Measurements from ENCODE around the gene OR6S1.
A peak's percentile ranks its signal among the peaks of the same experiment; 100 is the strongest.
"Not testable (repeated sequence)": the region's sequence is repeated elsewhere in the genome, so short reads cannot be mapped to it uniquely, and the experiment has no call there.

OR6S1 gene

DNA sequence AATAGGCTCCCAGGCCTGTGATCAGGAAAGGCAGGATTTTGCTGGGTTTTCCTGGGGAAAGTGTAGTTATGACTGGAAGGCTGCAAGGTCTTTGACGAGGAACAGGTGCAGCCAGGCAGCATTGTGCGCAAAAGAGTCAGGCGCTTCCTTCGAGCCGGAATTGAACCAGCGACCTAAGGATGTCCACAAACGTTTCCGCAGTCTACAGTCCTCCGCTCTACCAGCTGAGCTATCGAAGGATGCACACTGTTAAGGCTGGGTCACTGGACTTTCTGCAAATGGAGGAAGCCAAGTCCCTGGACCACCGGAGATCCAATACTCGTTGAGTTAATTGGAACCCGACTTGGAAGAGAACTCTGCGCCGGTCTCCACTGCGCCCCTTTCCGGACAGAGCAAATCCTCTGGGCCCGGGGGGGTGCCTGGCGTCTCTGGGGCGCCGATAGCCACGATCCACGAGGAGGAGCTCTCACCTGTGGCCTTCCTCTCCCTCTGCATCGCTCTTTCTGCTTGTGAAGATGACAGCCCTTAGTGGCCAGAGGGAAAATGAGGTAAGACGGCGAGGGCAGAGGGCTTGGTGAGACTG lies 18.4 kb upstream of the OR6S1 start:
- Histone ChIP-seq H3K9me3 (ENCODE audit: low read length) (no peaks in the 10 kb centered on the region), H3K4me1 (ENCODE audit: insufficient read depth, low read length) (no peaks in the 10 kb centered on the region), H2AFZ (ENCODE audit: low read depth, low read length) (no peak overlapping the region), H3K36me3 (ENCODE audit: insufficient read depth, low read length) (no peaks in the 10 kb centered on the region), H3K27me3 (ENCODE audit: insufficient read depth, low read length) (peaks cover 62% of the 10 kb centered on the region), H3K4me3 (ENCODE audit: low read length) (no peak overlapping the region)

DNA sequence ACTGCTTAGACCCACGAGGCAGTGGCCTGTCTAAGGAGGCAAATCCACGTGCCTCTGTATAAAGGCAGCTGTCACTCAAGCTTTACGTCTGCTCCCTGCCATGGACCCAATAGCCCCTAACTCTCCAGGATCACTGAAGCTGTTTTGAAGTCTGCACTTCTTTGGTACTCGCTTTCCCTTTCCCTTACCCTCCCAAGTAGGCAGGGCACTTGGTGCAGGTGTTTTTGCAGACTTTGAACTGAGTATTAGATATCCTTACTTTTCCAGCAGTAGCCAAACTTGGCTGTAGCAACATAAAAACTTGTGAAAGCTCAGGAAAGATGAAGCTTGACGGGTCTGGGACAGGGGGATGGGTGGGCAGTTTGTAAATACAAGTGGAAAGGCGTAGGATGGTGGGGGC lies 17.8 kb upstream of the OR6S1 start:
- no peaks in the 10 kb centered on the region for H3K4me1 ChIP-seq (ENCODE audit: insufficient read depth, low read length)
- H2AFZ ChIP-seq (ENCODE audit: low read depth, low read length): no peak overlapping the region
- H3K9me3 ChIP-seq (ENCODE audit: low read length): no peaks in the 10 kb centered on the region
- no peak overlapping the region for H3K4me3 ChIP-seq (ENCODE audit: low read length)
- H3K27me3 ChIP-seq (ENCODE audit: insufficient read depth, low read length): peaks cover 58% of the 10 kb centered on the region
- H3K36me3 ChIP-seq (ENCODE audit: insufficient read depth, low read length): no peaks in the 10 kb centered on the region

- H3K4me1 ChIP-seq (ENCODE audit: insufficient read depth, low read length): no peaks in the 10 kb centered on the region
- peaks cover 58% of the 10 kb centered on the region for H3K27me3 ChIP-seq (ENCODE audit: insufficient read depth, low read length)
- no peak overlapping the region for H3K4me3 ChIP-seq (ENCODE audit: low read length)
- no peaks in the 10 kb centered on the region for H3K9me3 ChIP-seq (ENCODE audit: low read length)
- no peak overlapping the region for H2AFZ ChIP-seq (ENCODE audit: low read depth, low read length)
- no peaks in the 10 kb centered on the region for H3K36me3 ChIP-seq (ENCODE audit: insufficient read depth, low read length)
Observed at GRCh38 chr14:20658246-20658645, 16.8 kb upstream of the OR6S1 start.

GRCh38 chr14:20657216-20658211 lies 16.0 kb upstream of the OR6S1 start:
- Histone ChIP-seq H3K4me3 (ENCODE audit: low read length) (no peak overlapping the region), H3K4me1 (ENCODE audit: insufficient read depth, low read length) (no peaks in the 10 kb centered on the region), H3K9me3 (ENCODE audit: low read length) (no peaks in the 10 kb centered on the region), H3K27me3 (ENCODE audit: insufficient read depth, low read length) (peaks cover 56% of the 10 kb centered on the region), H3K36me3 (ENCODE audit: insufficient read depth, low read length) (no peaks in the 10 kb centered on the region), H2AFZ (ENCODE audit: low read depth, low read length) (no peak overlapping the region)

DNA sequence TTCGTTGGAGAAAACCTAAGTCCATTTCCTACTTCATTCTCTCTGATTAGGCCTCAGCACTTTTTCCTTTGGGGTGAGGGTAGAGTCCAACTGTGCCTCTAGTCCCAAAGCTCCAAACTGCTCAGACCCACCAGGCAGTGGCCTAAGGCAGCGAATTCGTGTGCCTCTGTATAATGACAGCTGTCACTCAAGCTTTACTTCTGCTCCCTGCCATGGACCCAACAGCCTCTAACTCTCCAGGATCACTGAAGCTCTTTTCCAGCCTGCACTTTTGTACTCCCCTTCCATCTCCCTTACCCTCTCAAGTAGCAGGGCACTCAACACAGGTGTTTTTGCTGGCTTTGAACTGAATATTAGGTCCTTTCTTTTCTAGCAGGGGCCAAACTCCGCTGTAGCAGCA lies 14.8 kb upstream of the OR6S1 start:
- Histone ChIP-seq H3K4me1 (ENCODE audit: insufficient read depth, low read length) (no peaks in the 10 kb centered on the region), H3K9me3 (ENCODE audit: low read length) (no peaks in the 10 kb centered on the region), H3K27me3 (ENCODE audit: insufficient read depth, low read length) (peaks cover 52% of the 10 kb centered on the region), H2AFZ (ENCODE audit: low read depth, low read length) (no peak overlapping the region), H3K4me3 (ENCODE audit: low read length) (no peak overlapping the region), H3K36me3 (ENCODE audit: insufficient read depth, low read length) (no peaks in the 10 kb centered on the region)

DNA sequence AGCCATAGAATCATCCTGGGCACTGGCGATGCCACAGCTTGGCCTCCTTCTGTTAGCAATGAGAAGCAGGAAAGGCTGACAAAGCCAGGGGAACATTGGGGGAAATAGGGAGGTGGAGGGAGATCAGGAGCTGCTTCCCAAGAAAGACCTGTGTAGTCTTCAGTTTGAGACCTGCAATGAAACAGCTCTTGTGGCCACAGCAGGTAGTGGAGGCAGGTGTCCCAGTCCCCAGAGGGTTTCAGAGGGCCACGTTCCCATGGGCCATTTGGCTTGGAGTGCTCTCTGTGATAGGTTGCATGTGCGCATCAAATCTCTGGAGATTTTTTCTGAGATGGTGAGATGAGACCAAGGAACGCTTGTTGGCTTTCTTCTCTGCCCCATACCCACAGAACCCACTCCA lies 14.4 kb upstream of the OR6S1 start:
- Histone ChIP-seq H2AFZ (ENCODE audit: low read depth, low read length) (no peak overlapping the region), H3K27me3 (ENCODE audit: insufficient read depth, low read length) (peaks cover 49% of the 10 kb centered on the region), H3K4me3 (ENCODE audit: low read length) (no peak overlapping the region), H3K4me1 (ENCODE audit: insufficient read depth, low read length) (no peaks in the 10 kb centered on the region), H3K9me3 (ENCODE audit: low read length) (no peaks in the 10 kb centered on the region), H3K36me3 (ENCODE audit: insufficient read depth, low read length) (no peaks in the 10 kb centered on the region)

GRCh38 chr14:20652996-20653975 lies 11.8 kb upstream of the OR6S1 start:
- no peaks in the 10 kb centered on the region for H3K4me1 ChIP-seq (ENCODE audit: insufficient read depth, low read length)
- no peaks in the 10 kb centered on the region for H3K36me3 ChIP-seq (ENCODE audit: insufficient read depth, low read length)
- H3K27me3 ChIP-seq (ENCODE audit: insufficient read depth, low read length): peaks cover 42% of the 10 kb centered on the region
- H3K4me3 ChIP-seq (ENCODE audit: low read length): peak overlapping the region; percentile 20
- no peak overlapping the region for H2AFZ ChIP-seq (ENCODE audit: low read depth, low read length)
- H3K9me3 ChIP-seq (ENCODE audit: low read length): no peaks in the 10 kb centered on the region

DNA sequence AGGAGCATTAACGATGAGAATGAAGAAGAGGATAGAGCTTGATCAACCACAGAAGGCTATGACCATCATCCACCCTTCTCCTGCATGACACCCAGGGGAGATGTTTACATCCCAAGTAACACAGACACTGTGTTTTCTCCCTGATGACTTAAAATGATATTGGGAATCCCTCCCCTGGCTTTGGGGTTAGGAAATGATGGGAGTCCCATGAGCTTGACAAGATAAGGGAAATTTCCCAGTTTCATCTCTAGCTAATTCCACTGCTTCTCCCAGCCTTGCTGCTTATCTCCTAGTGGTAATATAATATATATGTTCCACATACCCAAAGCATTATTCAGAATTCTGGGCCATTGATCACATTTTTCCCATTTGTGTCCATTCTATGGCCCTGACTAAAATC lies 4.0 kb upstream of the OR6S1 start:
- Histone ChIP-seq H3K4me3 (ENCODE audit: low read length) (no peak overlapping the region), H2AFZ (ENCODE audit: low read depth, low read length) (no peak overlapping the region), H3K36me3 (ENCODE audit: insufficient read depth, low read length) (no peaks in the 10 kb centered on the region), H3K9me3 (ENCODE audit: low read length) (no peaks in the 10 kb centered on the region), H3K27me3 (ENCODE audit: insufficient read depth, low read length) (peaks cover 5% of the 10 kb centered on the region), H3K4me1 (ENCODE audit: insufficient read depth, low read length) (no peaks in the 10 kb centered on the region)

- no peak overlapping the region for H3K4me3 ChIP-seq (ENCODE audit: low read length)
- no peaks in the 10 kb centered on the region for H3K36me3 ChIP-seq (ENCODE audit: insufficient read depth, low read length)
- no peaks in the 10 kb centered on the region for H3K4me1 ChIP-seq (ENCODE audit: insufficient read depth, low read length)
- H2AFZ ChIP-seq (ENCODE audit: low read depth, low read length): no peak overlapping the region
- no peaks in the 10 kb centered on the region for H3K9me3 ChIP-seq (ENCODE audit: low read length)
- H3K27me3 ChIP-seq (ENCODE audit: insufficient read depth, low read length): peaks cover 5% of the 10 kb centered on the region
Observed at GRCh38 chr14:20644520-20644919, 3.0 kb upstream of the OR6S1 start.

DNA sequence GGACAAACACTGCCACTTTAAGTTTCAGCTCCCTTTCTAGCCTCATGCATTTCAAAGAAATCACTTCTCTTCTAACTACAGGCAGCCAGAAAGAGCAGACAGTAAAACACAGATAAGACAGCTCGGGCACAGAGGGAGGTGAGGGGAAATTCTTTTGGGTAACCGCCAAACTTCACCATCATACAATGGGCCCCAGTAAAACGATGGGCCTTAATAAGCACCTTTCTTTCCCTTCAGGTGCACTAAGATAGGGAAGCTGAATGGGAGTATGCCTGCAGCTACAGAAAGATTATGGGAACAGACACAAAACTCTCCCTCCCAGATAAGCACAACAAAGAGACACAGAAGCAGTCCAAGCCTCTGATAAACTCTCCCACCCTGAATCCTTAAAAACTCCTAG lies 1.3 kb upstream of the OR6S1 start:
- not testable (repeated sequence) for H3K4me1 ChIP-seq (ENCODE audit: insufficient read depth, low read length); H3K27me3 ChIP-seq (ENCODE audit: insufficient read depth, low read length); H2AFZ ChIP-seq (ENCODE audit: low read depth, low read length); H3K9me3 ChIP-seq (ENCODE audit: low read length); H3K36me3 ChIP-seq (ENCODE audit: insufficient read depth, low read length); H3K4me3 ChIP-seq (ENCODE audit: low read length)

GRCh38 chr14:20642182-20642581 lies 691 bp upstream of the OR6S1 start:
- peaks cover 5% of the 10 kb centered on the region for H3K27me3 ChIP-seq (ENCODE audit: insufficient read depth, low read length)
- no peak overlapping the region for H3K4me3 ChIP-seq (ENCODE audit: low read length)
- H2AFZ ChIP-seq (ENCODE audit: low read depth, low read length): no peak overlapping the region
- no peaks in the 10 kb centered on the region for H3K9me3 ChIP-seq (ENCODE audit: low read length)
- no peaks in the 10 kb centered on the region for H3K4me1 ChIP-seq (ENCODE audit: insufficient read depth, low read length)
- H3K36me3 ChIP-seq (ENCODE audit: insufficient read depth, low read length): no peaks in the 10 kb centered on the region

DNA sequence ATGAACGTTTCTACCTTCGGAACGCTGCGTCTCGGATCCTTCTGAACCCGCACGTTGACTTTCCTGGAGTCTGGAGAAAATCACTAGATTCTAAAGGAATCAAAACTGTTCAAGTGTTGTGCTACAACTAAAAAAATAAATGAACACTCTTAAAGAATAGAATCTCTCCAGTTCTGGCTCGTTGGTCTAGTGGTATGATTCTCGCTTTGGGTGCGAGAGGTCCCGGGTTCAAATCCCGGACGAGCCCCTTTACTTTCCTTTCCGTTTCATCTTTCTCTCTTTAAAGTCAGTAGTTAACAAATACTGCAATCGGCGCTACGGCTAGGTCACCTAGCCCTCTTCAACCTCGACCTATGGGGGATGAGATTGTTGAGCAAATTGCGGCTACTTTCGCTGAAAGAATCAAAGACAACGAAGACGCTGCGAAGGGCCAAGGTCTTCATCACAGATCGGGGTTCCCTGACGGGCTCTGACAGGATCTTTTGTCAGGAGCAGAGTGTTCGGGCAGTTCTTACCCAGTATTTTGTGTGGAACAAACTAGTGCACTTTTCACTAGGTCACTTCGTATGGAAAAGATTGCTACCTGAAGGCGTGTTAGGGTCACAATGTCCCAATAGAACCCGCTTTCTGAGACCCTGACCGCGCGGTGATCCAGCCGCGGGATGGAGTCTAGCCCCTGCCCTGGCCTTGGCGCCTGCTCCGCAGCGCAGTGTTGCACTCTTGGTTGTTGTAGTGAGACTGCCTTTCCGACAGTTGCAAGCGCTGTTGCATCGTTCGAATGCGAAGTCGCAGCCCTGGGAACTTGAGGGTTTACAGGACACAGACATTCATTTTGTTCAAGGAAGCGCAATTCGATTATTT lies 8.4 kb downstream of the OR6S1 start:
- peaks cover 24% of the 10 kb centered on the region for H3K4me1 ChIP-seq (ENCODE audit: insufficient read depth, low read length)
- H3K36me3 ChIP-seq (ENCODE audit: insufficient read depth, low read length): no peaks in the 10 kb centered on the region
- H3K9me3 ChIP-seq (ENCODE audit: low read length): no peaks in the 10 kb centered on the region
- H2AFZ ChIP-seq (ENCODE audit: low read depth, low read length): peak overlapping the region; percentile 34
- peaks cover 38% of the 10 kb centered on the region for H3K27me3 ChIP-seq (ENCODE audit: insufficient read depth, low read length)
- H3K4me3 ChIP-seq (ENCODE audit: low read length): peak overlapping the region; percentile 41

Measured in neuron (in vitro differentiated cells).